Fibroblast of skin of left biceps (primary cell): ENCODE results near the gene GPR137.
"Not testable (repeated sequence)": the region's sequence is repeated elsewhere in the genome, so short reads cannot be mapped to it uniquely, and the experiment has no call there.

Source experiments
- DNase-seq, 2 experiments: peaks; one replicate each; pipeline ENCODE4 v3.0.0-alpha.2; 2013; ENCODE audit warnings: low read depth in 2 of 2

GPR137 gene

GRCh38 chr11:64284962-64285884 lies at the start of gene GPR137:
Gene GPR137 (plus strand): TSS chr11:64285848. CDS start chr11:64286525, 677 bp downstream.
- DNase-seq, result peak in 1 of 2 experiments; percentile 36

GRCh38 chr11:64237484-64237951 lies 48.1 kb upstream of the GPR137 start:
- DNase-seq, result no peak

DNA sequence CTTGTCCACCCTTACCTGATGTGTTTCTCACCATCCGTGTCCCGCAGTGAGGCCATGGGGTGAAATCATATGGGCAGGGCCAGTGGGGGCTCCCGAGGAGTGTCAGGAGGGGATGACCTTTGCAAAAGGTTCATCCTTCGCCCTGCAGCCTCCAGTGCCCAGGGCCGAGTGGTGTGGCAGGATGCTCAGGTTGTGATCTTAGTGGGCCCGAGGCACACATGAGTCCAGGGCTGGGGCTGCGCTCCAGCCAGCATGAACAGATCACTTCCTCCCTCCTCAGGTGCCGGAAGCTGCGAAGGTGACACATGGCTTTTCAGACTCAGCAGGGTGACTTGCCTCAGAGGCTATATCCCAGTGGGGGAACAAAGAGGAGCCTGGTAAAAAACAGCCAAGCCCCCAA lies 47.6 kb upstream of the GPR137 start:
- no peak for DNase-seq

- no peak for DNase-seq
Observed at GRCh38 chr11:64238999-64239398, 46.6 kb upstream of the GPR137 start.

DNA sequence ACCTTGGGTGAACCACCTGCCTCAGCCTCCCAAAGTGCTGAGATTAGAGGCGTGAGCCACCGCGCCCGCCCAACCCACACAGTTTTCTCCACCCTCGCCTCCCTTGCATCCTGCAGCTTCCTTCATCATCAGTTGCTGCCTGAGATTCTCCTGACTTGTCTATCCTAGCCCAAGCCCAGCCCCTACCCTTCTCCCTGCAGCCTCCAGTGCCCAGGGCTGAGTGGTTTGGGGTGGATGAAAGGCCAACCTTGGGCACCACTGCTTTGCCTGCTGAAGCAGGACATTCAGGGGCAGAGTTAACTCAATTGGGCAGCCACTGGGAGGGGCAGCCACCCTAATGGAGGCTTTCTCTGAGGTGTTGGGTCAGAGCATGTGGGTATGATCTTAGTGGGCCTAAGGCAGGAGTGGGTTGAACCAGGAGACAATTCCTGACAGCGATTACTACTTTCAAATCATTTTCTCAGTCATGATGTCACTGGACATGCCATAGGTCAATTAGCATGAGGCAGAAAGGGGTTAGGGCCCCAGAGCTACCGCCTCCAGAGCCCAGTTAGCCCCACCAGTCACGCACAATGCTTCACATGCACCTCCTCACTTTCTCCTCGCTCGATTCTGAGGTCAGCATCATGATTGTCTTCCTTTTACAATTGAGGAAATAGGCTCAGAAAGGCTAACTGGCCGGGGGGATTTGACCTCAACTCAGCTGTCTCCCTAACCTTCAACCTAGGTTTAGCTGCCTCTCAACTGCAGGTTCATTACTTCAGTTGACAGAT lies 45.8 kb upstream of the GPR137 start:
- DNase-seq, result no peak

- peak; percentile 91 to 93 for DNase-seq
Observed at GRCh38 chr11:64240435-64241240, 45.0 kb upstream of the GPR137 start, which contains the start of gene FKBP2. Gene FKBP2 (plus strand): TSS chr11:64241095. CDS start chr11:64242388, 1,293 bp downstream.

GRCh38 chr11:64241241-64241490 lies 44.5 kb upstream of the GPR137 start:
- DNase-seq, result peak; percentile 98 to 99

GRCh38 chr11:64241491-64242374 lies 43.9 kb upstream of the GPR137 start:
- no peak for DNase-seq

DNA sequence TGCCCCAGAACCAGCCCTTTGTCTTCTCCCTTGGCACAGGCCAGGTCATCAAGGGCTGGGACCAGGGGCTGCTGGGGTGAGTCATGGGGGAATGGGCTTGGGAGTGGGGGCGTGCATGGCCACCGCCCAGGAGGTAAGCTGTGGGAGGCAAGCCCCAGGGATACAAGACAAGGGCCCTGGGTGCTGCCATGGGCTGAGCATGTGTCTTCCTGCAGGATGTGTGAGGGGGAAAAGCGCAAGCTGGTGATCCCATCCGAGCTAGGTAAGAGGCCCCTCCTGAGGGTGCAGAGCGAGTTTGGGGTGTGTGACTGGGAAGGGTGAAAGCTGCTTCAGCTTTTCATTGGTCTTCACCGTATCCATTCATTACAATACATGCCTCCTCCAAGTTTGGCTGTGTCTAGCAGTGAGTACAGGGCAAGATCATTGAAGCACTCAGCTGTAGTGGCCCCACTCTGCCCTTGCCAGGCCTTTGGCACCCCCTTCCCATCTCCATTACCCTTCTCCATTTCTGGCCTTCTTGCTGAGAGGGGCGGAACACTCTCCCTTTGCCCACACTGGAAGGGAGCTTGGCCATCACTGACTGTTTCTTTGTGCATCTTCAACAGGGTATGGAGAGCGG lies 42.3 kb upstream of the GPR137 start:
- no peak for DNase-seq

DNA sequence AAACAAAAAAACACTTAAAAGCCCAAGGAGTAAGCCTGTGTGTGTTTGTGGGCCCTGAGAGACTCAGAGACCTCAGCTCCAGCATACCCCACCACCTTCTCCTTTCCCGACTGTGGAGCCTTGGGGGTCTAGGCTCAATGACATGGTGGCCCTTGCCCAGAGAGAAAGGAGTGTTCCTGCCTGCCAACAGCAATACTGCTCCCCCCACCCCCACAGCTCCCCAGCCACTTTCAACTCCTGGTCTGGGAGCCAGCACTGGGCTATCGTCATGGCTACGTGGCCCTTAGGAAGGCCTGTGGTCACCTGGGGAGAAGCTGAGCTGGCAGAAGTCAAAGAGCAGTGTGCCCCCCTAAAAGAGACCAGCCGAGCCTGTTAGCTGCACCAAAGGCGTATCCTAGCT lies 41.5 kb upstream of the GPR137 start:
- DNase-seq, result no peak

- DNase-seq, result no peak
Observed at GRCh38 chr11:64244966-64245365, 40.7 kb upstream of the GPR137 start.

DNA sequence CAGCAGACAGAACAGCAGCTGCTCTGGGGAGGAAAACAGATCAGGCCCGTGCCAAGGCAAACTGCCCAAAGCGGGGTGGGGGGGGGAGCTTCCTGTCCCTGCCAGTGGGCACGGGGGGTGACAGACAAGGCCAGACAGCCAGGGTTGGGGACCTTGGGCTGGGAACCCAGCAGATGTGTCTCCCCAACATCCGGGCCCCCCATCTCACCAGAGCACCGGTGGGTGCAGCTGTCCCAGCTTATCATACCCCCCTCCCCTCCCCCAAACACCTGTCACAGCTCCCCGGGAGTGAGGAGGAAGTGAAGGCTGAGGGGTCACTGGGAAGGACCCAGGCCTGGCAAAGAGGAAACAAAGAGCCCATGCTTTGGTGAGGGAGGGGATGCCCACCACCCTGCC lies 40.2 kb upstream of the GPR137 start:
- DNase-seq, result no peak

GRCh38 chr11:64245797-64246620 lies 39.6 kb upstream of the GPR137 start:
- DNase-seq, result peak; percentile 65 to 67

GRCh38 chr11:64246621-64246870 lies 39.1 kb upstream of the GPR137 start:
- DNase-seq, result not testable (repeated sequence)

GRCh38 chr11:64246871-64247728 lies 38.5 kb upstream of the GPR137 start, which contains the start of gene PPP1R14B:
Gene PPP1R14B (minus strand): TSS chr11:64246943. CDS start chr11:64246673, 270 bp downstream.
- DNase-seq, result peak in 1 of 2 experiments; percentile 47

GRCh38 chr11:64247729-64248531 lies 37.7 kb upstream of the GPR137 start:
- no peak for DNase-seq

DNA sequence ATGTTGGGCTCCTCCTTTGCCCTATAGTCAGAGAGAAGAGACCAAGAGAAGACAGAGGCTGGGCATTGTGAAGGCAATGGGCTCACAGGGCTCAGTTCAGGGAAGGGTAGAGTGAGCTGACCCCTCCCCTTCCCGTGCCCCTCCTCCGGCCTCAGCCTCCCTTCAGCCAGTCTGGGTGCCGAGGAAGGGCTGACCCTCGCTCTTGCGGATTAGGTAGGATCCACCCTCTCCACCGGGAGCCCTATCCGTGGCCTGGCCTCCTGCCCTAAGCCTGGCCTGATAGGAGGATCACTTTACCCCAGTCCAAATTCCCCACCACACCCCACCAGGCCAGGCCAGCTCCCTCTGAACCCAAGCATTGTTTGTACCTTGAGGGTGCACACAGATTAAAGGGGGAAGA lies 37.1 kb upstream of the GPR137 start:
- no peak for DNase-seq

GRCh38 chr11:64249038-64249437 lies 36.6 kb upstream of the GPR137 start:
- DNase-seq, result no peak
